ENCODE results near the gene ADAM10. TPM values are rescaled to one million over a fixed set of nuclear protein-coding genes. Genes with fewer than 3 reads are reported as not detected.

ADAM10 gene
- total RNA-seq, 1 experiment from 2014 or later = 73.1 TPM

GRCh38 chr15:58588096-58588495, 161.4 kb downstream of the ADAM10 start:
- DNase-seq = no peak
- Histone ChIP-seq H3K36me3 (replicated peaks; ENCODE audit: control insufficient read depth, insufficient read depth, low read length) (no peaks in the 10 kb centered on the region), H3K27me3 (ENCODE audit: control insufficient read depth, insufficient read depth, low read length) (no peaks in the 10 kb centered on the region), H3K4me3 (ENCODE audit: insufficient read depth, low read depth, low read length) (no peak overlapping the region)

- Histone ChIP-seq H3K4me3 (ENCODE audit: insufficient read depth, low read depth, low read length) (no peak overlapping the region), H3K36me3 (replicated peaks; ENCODE audit: control insufficient read depth, insufficient read depth, low read length) (no peaks in the 10 kb centered on the region), H3K27me3 (ENCODE audit: control insufficient read depth, insufficient read depth, low read length) (no peaks in the 10 kb centered on the region)
- no peak for DNase-seq
Measured at GRCh38 chr15:58587486-58587885, 162.0 kb downstream of the ADAM10 start.

DNA sequence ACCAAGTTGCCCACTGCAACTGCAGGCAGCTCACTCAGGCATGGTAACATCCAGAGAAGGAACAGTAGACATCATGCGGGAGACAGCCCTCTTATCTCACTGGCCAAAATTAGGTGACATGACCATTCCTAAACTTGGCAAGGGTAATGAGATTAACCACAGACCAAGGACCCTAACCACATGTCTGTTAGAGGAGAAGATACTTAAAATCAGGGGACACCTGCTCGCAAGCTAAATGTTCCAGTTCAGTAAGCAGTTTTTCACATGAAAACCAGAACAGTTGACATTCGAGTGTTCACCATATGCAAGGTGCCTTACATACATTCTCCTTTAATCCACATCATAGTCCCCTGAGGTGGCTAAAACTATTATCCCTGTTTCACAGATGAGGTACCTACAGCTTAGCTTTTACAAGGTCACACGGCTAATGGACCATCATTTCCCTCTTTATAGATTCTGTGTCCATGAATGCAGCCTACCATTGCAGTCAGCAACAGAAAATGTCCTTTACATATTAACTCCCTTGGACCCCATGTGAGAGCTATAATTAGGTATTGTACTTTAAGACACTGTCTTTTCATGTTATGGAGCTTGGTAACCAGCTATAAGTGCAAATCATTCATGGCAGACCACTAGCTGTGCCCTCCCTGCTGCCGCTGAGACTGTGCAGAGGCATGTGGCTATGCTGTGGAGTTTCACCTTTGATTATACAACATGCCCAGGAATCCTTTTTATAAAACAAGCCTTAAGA, 163.6 kb downstream of the ADAM10 start:
- H3K36me3 ChIP-seq (replicated peaks; ENCODE audit: control insufficient read depth, insufficient read depth, low read length) = no peaks in the 10 kb centered on the region
- H3K4me3 ChIP-seq (ENCODE audit: insufficient read depth, low read depth, low read length) = no peak overlapping the region
- no peaks in the 10 kb centered on the region for H3K27me3 ChIP-seq (ENCODE audit: control insufficient read depth, insufficient read depth, low read length)
- DNase-seq = no peak

- Histone ChIP-seq H3K4me3 (ENCODE audit: insufficient read depth, low read depth, low read length) (no peak overlapping the region), H3K36me3 (replicated peaks; ENCODE audit: control insufficient read depth, insufficient read depth, low read length) (no peaks in the 10 kb centered on the region), H3K27me3 (ENCODE audit: control insufficient read depth, insufficient read depth, low read length) (no peaks in the 10 kb centered on the region)
- DNase-seq = no peak
Measured at GRCh38 chr15:58584789-58585461, 164.6 kb downstream of the ADAM10 start.

GRCh38 chr15:58583171-58583908, 166.2 kb downstream of the ADAM10 start:
- DNase-seq = no peak
- Histone ChIP-seq H3K36me3 (replicated peaks; ENCODE audit: control insufficient read depth, insufficient read depth, low read length) (no peaks in the 10 kb centered on the region), H3K4me3 (ENCODE audit: insufficient read depth, low read depth, low read length) (no peak overlapping the region), H3K27me3 (ENCODE audit: control insufficient read depth, insufficient read depth, low read length) (no peaks in the 10 kb centered on the region)

DNA sequence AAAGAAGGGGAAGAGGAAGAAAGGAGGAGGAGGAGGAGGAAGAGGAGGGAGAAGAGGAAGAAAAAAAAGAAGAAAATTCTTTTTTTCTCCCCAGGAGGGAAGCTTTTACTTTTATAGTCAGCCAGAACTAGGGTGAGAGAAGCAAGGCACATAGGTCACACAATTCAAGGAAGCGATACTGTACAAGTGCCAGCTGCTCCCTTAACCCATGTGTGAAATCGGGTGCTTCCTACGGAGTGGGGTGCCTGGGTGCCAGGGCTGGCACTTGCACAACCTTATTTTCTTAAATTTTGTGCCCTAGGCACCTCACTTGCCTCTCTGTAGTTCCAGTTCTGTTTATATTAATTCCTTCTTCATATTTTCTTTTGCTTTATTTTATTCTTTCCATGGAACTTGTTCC, 167.3 kb downstream of the ADAM10 start:
- H3K4me3 ChIP-seq (ENCODE audit: insufficient read depth, low read depth, low read length) = no peak overlapping the region
- DNase-seq = no peak
- H3K36me3 ChIP-seq (replicated peaks; ENCODE audit: control insufficient read depth, insufficient read depth, low read length) = no peaks in the 10 kb centered on the region
- no peaks in the 10 kb centered on the region for H3K27me3 ChIP-seq (ENCODE audit: control insufficient read depth, insufficient read depth, low read length)

DNA sequence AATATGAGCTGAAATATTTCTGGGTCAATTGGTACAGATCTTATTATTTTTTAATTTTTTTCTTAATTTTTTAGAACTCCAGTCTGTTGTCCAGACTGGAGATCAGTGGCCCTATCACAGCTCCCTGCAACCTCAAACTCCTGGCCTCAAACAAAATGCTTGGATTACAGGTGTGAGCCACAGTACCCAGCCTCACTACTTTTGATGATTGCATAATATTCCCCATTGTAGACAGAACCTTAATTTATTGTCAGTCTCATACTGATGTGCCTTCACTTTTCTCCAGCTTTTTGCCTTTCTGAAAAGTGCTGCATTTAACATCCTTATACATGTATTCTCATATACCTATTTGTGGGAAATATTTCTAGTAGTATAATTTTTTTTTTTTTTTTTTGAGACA, 172.8 kb downstream of the ADAM10 start:
- DNase-seq = no peak
- no peak overlapping the region for H3K4me3 ChIP-seq (ENCODE audit: insufficient read depth, low read depth, low read length)

DNA sequence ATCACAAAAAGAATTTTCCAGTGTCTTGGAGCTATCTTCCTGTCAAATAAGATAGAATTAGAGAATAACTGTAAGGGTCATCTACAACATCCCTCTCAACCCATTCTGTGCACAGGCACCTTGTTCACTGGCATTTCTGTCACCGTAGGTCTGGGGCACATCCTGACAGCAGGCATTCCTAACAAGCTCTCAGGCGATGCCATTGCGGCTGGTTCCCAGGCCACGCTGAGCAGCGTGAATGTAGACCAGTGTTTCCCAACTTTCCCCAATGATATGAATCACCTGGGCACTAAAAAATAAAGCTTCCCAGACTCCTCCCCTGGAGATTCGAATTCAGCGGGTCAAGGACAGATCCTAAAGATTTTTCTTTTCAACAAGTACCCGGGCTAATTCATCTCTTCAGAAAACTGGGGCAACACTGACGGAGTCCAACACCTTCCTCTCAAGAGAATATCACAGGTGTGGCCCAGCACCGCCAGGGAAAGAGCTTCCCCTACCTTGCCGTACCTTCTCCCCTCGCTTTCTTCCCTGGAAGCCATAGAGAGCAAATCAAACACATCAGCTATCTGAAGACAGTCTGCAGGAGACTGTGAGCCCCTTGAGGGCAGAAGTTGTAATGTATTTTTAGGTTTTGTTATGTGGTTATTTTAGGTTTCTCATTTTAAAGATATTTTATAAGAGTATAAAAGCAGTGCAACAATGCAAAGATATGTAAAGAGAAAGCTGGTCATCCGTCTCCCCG, 174.3 kb downstream of the ADAM10 start:
- Histone ChIP-seq H3K4me3 (ENCODE audit: insufficient read depth, low read depth, low read length) (no peak overlapping the region), H3K27me3 (ENCODE audit: control insufficient read depth, insufficient read depth, low read length) (no peaks in the 10 kb centered on the region), H3K36me3 (replicated peaks; ENCODE audit: control insufficient read depth, insufficient read depth, low read length) (no peaks in the 10 kb centered on the region)
- no peak for DNase-seq

More for the DNA sequence above, 172.8 kb downstream of the ADAM10 start:
- Histone ChIP-seq H3K27me3 (ENCODE audit: control insufficient read depth, insufficient read depth, low read length) (no peaks in the 10 kb centered on the region), H3K36me3 (replicated peaks; ENCODE audit: control insufficient read depth, insufficient read depth, low read length) (no peaks in the 10 kb centered on the region)

DNA sequence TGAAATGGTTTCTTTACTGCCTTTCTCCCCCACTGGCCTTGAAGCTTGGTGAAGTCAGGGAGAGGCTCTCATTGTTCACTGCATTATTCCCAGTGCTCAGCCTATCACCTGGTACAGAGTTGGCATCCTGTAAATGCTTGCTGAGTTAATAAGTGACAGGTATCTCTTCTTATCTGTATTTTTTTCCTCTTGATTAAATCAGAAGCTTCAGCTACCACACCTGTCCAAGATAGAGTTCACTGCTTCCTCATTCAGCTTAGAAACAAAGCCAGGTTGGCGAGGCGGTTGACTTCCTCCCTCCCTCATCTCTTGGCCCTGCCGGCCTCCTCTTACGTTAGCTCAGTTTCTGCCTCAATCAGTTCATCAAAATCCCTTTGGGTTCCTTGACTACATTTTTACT, 174.9 kb downstream of the ADAM10 start:
- Histone ChIP-seq H3K36me3 (replicated peaks; ENCODE audit: control insufficient read depth, insufficient read depth, low read length) (no peaks in the 10 kb centered on the region), H3K27me3 (ENCODE audit: control insufficient read depth, insufficient read depth, low read length) (no peaks in the 10 kb centered on the region), H3K4me3 (ENCODE audit: insufficient read depth, low read depth, low read length) (no peak overlapping the region)
- no peak for DNase-seq

DNA sequence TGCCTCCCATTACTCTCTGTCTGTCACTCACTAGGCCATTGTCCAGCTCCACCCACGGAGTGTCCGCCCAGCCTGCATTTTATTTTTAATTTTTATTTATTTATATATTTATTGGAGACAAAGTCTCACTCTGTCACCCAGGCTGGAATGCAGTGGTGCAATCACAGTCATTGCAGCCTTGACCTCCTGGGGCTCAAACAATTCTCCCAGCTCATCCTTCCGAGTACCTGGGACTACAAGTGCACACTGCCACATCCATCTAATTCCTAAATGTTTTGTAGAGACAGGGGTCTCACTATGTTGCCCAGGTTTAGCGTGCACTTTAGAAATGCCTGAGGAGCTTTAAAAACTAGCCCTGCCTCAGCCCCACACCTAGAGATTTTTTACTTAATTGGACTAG, 176.2 kb downstream of the ADAM10 start:
- H3K27me3 ChIP-seq (ENCODE audit: control insufficient read depth, insufficient read depth, low read length) = no peaks in the 10 kb centered on the region
- H3K36me3 ChIP-seq (replicated peaks; ENCODE audit: control insufficient read depth, insufficient read depth, low read length) = no peaks in the 10 kb centered on the region
- DNase-seq = no peak
- H3K4me3 ChIP-seq (ENCODE audit: insufficient read depth, low read depth, low read length) = no peak overlapping the region

DNA sequence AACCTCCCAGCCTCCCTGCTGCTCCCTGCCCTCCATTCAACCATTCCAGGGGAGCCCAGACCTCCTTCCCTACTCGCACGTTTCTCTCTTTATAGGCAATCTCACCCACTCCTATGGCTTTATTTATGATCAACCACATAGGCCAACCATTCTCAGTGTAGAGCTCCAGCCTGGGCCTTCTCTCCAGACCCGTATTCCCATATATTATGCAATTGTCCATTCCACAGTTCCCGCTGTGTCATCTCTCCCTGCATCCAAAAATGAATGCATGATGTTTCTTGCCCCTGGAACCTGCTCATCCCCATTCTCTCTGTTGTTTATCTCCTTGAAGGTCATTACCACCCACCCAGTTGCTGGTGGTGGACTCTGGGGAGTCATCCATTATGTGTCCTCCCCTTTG, 177.0 kb downstream of the ADAM10 start:
- Histone ChIP-seq H3K36me3 (replicated peaks; ENCODE audit: control insufficient read depth, insufficient read depth, low read length) (no peaks in the 10 kb centered on the region), H3K4me3 (ENCODE audit: insufficient read depth, low read depth, low read length) (no peak overlapping the region), H3K27me3 (ENCODE audit: control insufficient read depth, insufficient read depth, low read length) (no peaks in the 10 kb centered on the region)
- DNase-seq = no peak

DNA sequence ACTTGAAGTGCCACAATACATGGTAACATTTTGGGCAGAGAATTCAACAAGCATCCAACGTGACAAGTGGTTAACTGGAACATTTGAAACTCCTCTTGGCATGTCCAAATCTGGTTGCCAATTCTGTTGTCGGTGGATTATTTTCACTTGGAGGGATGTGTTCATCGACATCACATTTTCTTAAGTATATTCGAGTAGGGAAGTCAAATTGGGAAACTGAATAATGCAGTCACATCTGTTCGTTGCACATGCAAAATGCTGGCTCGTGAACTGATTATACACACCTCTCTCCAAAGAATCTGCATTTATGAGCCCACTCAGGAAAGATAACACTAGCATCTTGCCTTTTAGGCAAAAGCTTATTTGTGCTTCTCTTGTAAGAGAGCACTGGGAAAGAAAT, 178.0 kb downstream of the ADAM10 start:
- Histone ChIP-seq H3K36me3 (replicated peaks; ENCODE audit: control insufficient read depth, insufficient read depth, low read length) (no peaks in the 10 kb centered on the region), H3K4me3 (ENCODE audit: insufficient read depth, low read depth, low read length) (no peak overlapping the region), H3K27me3 (ENCODE audit: control insufficient read depth, insufficient read depth, low read length) (no peaks in the 10 kb centered on the region)
- no peak for DNase-seq

- Histone ChIP-seq H3K4me3 (ENCODE audit: insufficient read depth, low read depth, low read length) (no peak overlapping the region), H3K36me3 (replicated peaks; ENCODE audit: control insufficient read depth, insufficient read depth, low read length) (no peaks in the 10 kb centered on the region), H3K27me3 (ENCODE audit: control insufficient read depth, insufficient read depth, low read length) (no peaks in the 10 kb centered on the region)
- no peak for DNase-seq
Measured at GRCh38 chr15:58569455-58569854, 180.1 kb downstream of the ADAM10 start.

DNA sequence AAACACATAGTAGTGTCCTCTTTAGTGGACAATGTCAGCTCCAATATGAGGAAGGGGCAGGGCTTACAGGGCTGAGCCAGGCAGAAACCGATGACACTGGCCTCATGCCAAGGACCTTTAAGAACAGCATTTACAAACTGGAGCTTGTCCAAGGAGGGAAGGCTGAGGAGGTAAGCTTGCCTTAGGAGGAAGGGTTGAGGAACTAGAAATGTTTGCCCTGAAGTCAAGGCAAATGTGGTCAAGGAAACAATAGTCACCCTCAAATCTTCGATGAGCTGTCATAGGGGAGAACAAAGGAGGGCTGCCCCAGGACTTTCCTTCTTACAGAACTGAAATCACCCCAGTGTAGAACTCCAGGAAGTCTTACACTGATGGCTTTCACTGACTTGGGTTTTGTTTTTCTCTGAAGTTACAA, 181.3 kb downstream of the ADAM10 start:
- H3K36me3 ChIP-seq (replicated peaks; ENCODE audit: control insufficient read depth, insufficient read depth, low read length) = no peaks in the 10 kb centered on the region
- no peak overlapping the region for H3K4me3 ChIP-seq (ENCODE audit: insufficient read depth, low read depth, low read length)
- no peaks in the 10 kb centered on the region for H3K27me3 ChIP-seq (ENCODE audit: control insufficient read depth, insufficient read depth, low read length)
- DNase-seq = no peak

Data from H7 (cell line).